Activated CD4-positive, alpha-beta T cell treated with anti-CD3 and anti-CD28 coated beads for 36 hours (primary cell): ENCODE results near the gene DUOXA1. TPM values are rescaled to one million over a fixed set of nuclear protein-coding genes. Genes with fewer than 3 reads are reported as not detected.
"Not testable (repeated sequence)": the region's sequence is repeated elsewhere in the genome, so short reads cannot be mapped to it uniquely, and the experiment has no call there.

ENCODE experiments used
- ATAC-seq: fragments of 200-7000 bp; cut with Tn5 transposase; one replicate; pipeline ENCODE4 v1.10.0; 2021; ENCODE audit warnings: mild to moderate bottlenecking, moderate library complexity
- CTCF ChIA-PET: fragments of 350-600 bp; sonication (Branson Sonifier 250); formaldehyde crosslinking; loops from one replicate; lab custom pipeline; 2021; ENCODE audit warnings: antibody characterized with exemption; lab: Charles Lee
- POLR2A ChIA-PET: fragments of 350-600 bp; sonication (Branson Sonifier 250); formaldehyde crosslinking; loops from one replicate; lab custom pipeline; 2021; ENCODE audit warnings: antibody characterized with exemption, inconsistent platforms; lab: Charles Lee
- DNase-seq: peaks from one replicate; pipeline ENCODE4 v3.0.0-alpha.2; 2020
- H3K27ac Mint-ChIP-seq: one replicate; pipeline ENCODE4 v1.8.0; 2021; ENCODE audit warnings: mixed read lengths
- H3K27me3 Mint-ChIP-seq: one replicate; pipeline ENCODE4 v1.8.0; 2021; ENCODE audit warnings: mixed read lengths
- H3K36me3 Mint-ChIP-seq: one replicate; pipeline ENCODE4 v1.8.0; 2021; ENCODE audit warnings: low read depth, mixed read lengths
- H3K4me1 Mint-ChIP-seq: one replicate; pipeline ENCODE4 v1.8.0; 2021; ENCODE audit warnings: mixed read lengths
- H3K4me3 Mint-ChIP-seq: one replicate; pipeline ENCODE4 v1.8.0; 2021; ENCODE audit warnings: mild to moderate bottlenecking, moderate library complexity, mixed read lengths
- H3K9me3 Mint-ChIP-seq: one replicate; pipeline ENCODE4 v1.8.0; 2021; ENCODE audit warnings: low read depth, mixed read lengths
- intact Hi-C, 2 experiments: fragments of 100-400 bp; cut with DNase I in 1 of 2; cut with micrococcal nuclease in 1 of 2; formaldehyde crosslinking; loops; one replicate each; pipeline versions ENCODE4 v1.14.2 to v1.15.1; 2022 to 2024; cut with DNase I, micrococcal nuclease
- total RNA-seq, 2 experiments: library from RNA; stranded (reverse); gene quantifications; one replicate each; pipeline ENCODE4 v1.2.3, GENCODE V29; 2021

Gene DUOXA1
- total RNA-seq, 2 experiments from 2014 or later, result 0.19 TPM; not detected in 1

GRCh38 chr15:45088801-45089711 lies 40.6 kb downstream of the DUOXA1 start:
- Mint-ChIP-seq H3K27ac (no peak overlapping the region), H3K4me1 (no peaks in the 10 kb centered on the region), H3K9me3 (no peaks in the 10 kb centered on the region), H3K27me3 (peaks cover 20% of the 10 kb centered on the region), H3K36me3 (no peaks in the 10 kb centered on the region), H3K4me3 (no peak overlapping the region)
- DNase-seq (no peak), ATAC-seq (no peak)
- intact Hi-C loops, result no loop called here
- CTCF ChIA-PET, result interaction anchor here (3.1 kb wide), 1 partner anchor 29 kb away, joined by 13 read pairs; no protein-coding TSS in a partner anchor
- POLR2A ChIA-PET, result no interaction called here

- intact Hi-C loops, result no loop called here
- Mint-ChIP-seq H3K27ac (no peak overlapping the region), H3K4me3 (no peak overlapping the region), H3K9me3 (no peaks in the 10 kb centered on the region), H3K36me3 (no peaks in the 10 kb centered on the region), H3K4me1 (no peaks in the 10 kb centered on the region), H3K27me3 (peaks cover 22% of the 10 kb centered on the region)
- ChIA-PET POLR2A (no interaction called here), CTCF (interaction anchor here (3.1 kb wide), 1 partner anchor 31 kb away, joined by 13 read pairs; no protein-coding TSS in a partner anchor)
- no peak for DNase-seq
- ATAC-seq, result no peak
Measured at GRCh38 chr15:45087513-45087912, 42.2 kb downstream of the DUOXA1 start.

- H3K36me3 Mint-ChIP-seq, result no peaks in the 10 kb centered on the region
- ChIA-PET CTCF (interaction anchor here (0.6 kb wide), 1 partner anchor 200 kb away, joined by 3 read pairs; no protein-coding TSS in a partner anchor), POLR2A (interaction anchor here (0.6 kb wide), 1 partner anchor 15 kb away, joined by 9 read pairs; no protein-coding TSS in a partner anchor)
- no peaks in the 10 kb centered on the region for H3K4me1 Mint-ChIP-seq
- no peak overlapping the region for H3K4me3 Mint-ChIP-seq
- H3K27ac Mint-ChIP-seq, result no peak overlapping the region
- intact Hi-C loops, result no loop called here
- ATAC-seq (no peak), DNase-seq (no peak)
- H3K27me3 Mint-ChIP-seq, result peaks cover 15% of the 10 kb centered on the region
- no peaks in the 10 kb centered on the region for H3K9me3 Mint-ChIP-seq
Measured at GRCh38 chr15:45084163-45084562, 45.5 kb downstream of the DUOXA1 start.

GRCh38 chr15:45083223-45083622 lies 46.5 kb downstream of the DUOXA1 start:
- intact Hi-C loops, result no loop called here
- no peaks in the 10 kb centered on the region for H3K36me3 Mint-ChIP-seq
- ATAC-seq, result no peak
- POLR2A ChIA-PET, result no interaction called here
- no peak for DNase-seq
- H3K4me1 Mint-ChIP-seq, result no peaks in the 10 kb centered on the region
- H3K27me3 Mint-ChIP-seq, result peaks cover 13% of the 10 kb centered on the region
- H3K4me3 Mint-ChIP-seq, result no peak overlapping the region
- CTCF ChIA-PET, result interaction anchor here (1.1 kb wide), 1 partner anchor 35 kb away, joined by 3 read pairs; no protein-coding TSS in a partner anchor
- H3K9me3 Mint-ChIP-seq, result no peaks in the 10 kb centered on the region
- H3K27ac Mint-ChIP-seq, result no peak overlapping the region

GRCh38 chr15:45082412-45082811 lies 47.3 kb downstream of the DUOXA1 start:
- CTCF ChIA-PET, result interaction anchor here (1.1 kb wide), 1 partner anchor 36 kb away, joined by 3 read pairs; no protein-coding TSS in a partner anchor
- POLR2A ChIA-PET, intact Hi-C loops, H3K4me3 Mint-ChIP-seq, H3K36me3 Mint-ChIP-seq, DNase-seq, ATAC-seq, H3K4me1 Mint-ChIP-seq, H3K27ac Mint-ChIP-seq, H3K9me3 Mint-ChIP-seq: not testable (repeated sequence)
- peaks cover 13% of the 10 kb centered on the region for H3K27me3 Mint-ChIP-seq

- DNase-seq, result not testable (repeated sequence)
Measured at GRCh38 chr15:45080593-45080992, 49.1 kb downstream of the DUOXA1 start.

GRCh38 chr15:45079628-45080246 lies 49.9 kb downstream of the DUOXA1 start:
- H3K4me1 Mint-ChIP-seq, CTCF ChIA-PET, POLR2A ChIA-PET, H3K9me3 Mint-ChIP-seq, DNase-seq, H3K27me3 Mint-ChIP-seq, H3K4me3 Mint-ChIP-seq, H3K36me3 Mint-ChIP-seq, intact Hi-C loops, H3K27ac Mint-ChIP-seq, ATAC-seq: not testable (repeated sequence)

More at GRCh38 chr15:45080593-45080992, 49.1 kb downstream of the DUOXA1 start:
- POLR2A ChIA-PET, H3K27ac Mint-ChIP-seq, intact Hi-C loops, H3K4me1 Mint-ChIP-seq, H3K27me3 Mint-ChIP-seq, H3K9me3 Mint-ChIP-seq, ATAC-seq, H3K36me3 Mint-ChIP-seq, H3K4me3 Mint-ChIP-seq: not testable (repeated sequence)
- CTCF ChIA-PET, result interaction anchor here (1.0 kb wide), 1 partner anchor 38 kb away, joined by 5 read pairs; no protein-coding TSS in a partner anchor

- H3K36me3 Mint-ChIP-seq, H3K9me3 Mint-ChIP-seq, CTCF ChIA-PET, intact Hi-C loops, DNase-seq, H3K4me1 Mint-ChIP-seq, H3K27me3 Mint-ChIP-seq, ATAC-seq, H3K4me3 Mint-ChIP-seq, H3K27ac Mint-ChIP-seq, POLR2A ChIA-PET: not testable (repeated sequence)
Measured at GRCh38 chr15:45079201-45079600, 50.5 kb downstream of the DUOXA1 start.

- DNase-seq, H3K27ac Mint-ChIP-seq, H3K9me3 Mint-ChIP-seq, H3K36me3 Mint-ChIP-seq, H3K27me3 Mint-ChIP-seq, H3K4me3 Mint-ChIP-seq, POLR2A ChIA-PET, ATAC-seq, intact Hi-C loops, CTCF ChIA-PET, H3K4me1 Mint-ChIP-seq: not testable (repeated sequence)
Measured at GRCh38 chr15:45077391-45077790, 52.3 kb downstream of the DUOXA1 start.

- H3K9me3 Mint-ChIP-seq, POLR2A ChIA-PET, ATAC-seq, H3K36me3 Mint-ChIP-seq, H3K4me1 Mint-ChIP-seq, DNase-seq, H3K27ac Mint-ChIP-seq, intact Hi-C loops, H3K4me3 Mint-ChIP-seq, CTCF ChIA-PET, H3K27me3 Mint-ChIP-seq: not testable (repeated sequence)
Measured at GRCh38 chr15:45075440-45076320, 54.0 kb downstream of the DUOXA1 start.

GRCh38 chr15:45073602-45074001 lies 56.1 kb downstream of the DUOXA1 start:
- POLR2A ChIA-PET, ATAC-seq, H3K9me3 Mint-ChIP-seq, DNase-seq, H3K4me3 Mint-ChIP-seq, H3K4me1 Mint-ChIP-seq, intact Hi-C loops, CTCF ChIA-PET, H3K27ac Mint-ChIP-seq, H3K27me3 Mint-ChIP-seq: not testable (repeated sequence)
- peaks cover 12% of the 10 kb centered on the region for H3K36me3 Mint-ChIP-seq
